Measurements from ENCODE around the gene ZBTB17.
"Not testable (repeated sequence)": the region's sequence is repeated elsewhere in the genome, so short reads cannot be mapped to it uniquely, and the experiment has no call there.

The ZBTB17 gene

DNA sequence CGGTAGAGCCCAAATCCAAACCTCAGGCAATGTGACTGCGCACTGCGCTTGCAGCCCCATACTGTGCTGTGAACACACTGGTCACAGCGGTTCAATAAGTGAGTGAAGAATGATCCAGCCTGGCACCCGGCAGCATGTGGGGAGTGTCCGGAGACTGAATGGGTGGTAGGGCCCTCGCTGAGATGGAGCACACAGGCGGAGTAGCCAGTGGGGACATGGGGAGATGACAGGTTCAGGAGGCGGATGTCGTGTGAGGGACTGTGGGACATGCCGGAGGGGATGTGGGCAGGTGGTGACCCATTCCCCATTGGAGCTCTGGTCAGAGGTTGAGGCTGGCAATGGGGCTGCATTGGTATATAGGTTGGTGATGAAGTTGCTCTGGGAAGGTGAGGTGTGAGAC lies 33.8 kb upstream of the ZBTB17 start:
- TF ChIP-seq, protein P1, sequence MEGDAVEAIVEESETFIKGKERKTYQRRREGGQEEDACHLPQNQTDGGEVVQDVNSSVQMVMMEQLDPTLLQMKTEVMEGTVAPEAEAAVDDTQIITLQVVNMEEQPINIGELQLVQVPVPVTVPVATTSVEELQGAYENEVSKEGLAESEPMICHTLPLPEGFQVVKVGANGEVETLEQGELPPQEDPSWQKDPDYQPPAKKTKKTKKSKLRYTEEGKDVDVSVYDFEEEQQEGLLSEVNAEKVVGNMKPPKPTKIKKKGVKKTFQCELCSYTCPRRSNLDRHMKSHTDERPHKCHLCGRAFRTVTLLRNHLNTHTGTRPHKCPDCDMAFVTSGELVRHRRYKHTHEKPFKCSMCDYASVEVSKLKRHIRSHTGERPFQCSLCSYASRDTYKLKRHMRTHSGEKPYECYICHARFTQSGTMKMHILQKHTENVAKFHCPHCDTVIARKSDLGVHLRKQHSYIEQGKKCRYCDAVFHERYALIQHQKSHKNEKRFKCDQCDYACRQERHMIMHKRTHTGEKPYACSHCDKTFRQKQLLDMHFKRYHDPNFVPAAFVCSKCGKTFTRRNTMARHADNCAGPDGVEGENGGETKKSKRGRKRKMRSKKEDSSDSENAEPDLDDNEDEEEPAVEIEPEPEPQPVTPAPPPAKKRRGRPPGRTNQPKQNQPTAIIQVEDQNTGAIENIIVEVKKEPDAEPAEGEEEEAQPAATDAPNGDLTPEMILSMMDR (IDR thresholded peaks at IDR 0.05; ENCODE audit: insufficient read depth, low read depth, low read length, missing control alignments): no peak
- no peak for DNase-seq (ENCODE audit: low read depth)
- no peak overlapping the region for H3K4me3 ChIP-seq (ENCODE audit: low read depth, low read length)

DNA sequence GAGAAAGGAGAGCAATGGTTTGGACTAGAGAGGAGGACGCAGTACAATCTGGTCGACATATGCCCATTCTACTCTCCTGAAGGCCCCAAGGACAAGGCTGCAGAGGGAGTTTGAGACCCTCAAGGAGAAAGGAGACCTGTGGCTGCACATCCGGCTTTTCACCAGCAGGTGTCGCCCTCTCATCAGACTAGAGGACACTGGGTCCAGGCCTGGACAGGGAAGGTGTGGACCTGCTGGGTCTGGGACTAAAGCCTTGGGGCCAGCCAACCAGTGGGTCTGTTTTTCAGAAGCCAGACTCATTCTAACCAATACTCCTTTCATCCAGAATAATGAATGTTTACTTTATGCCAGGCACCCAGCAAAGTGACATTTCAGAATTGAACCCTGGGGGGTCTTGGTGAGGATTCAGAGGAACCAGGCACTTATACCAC lies 33.1 kb upstream of the ZBTB17 start:
- H3K4me3 ChIP-seq (ENCODE audit: low read depth, low read length): no peak overlapping the region
- peak; percentile 69 for DNase-seq (ENCODE audit: low read depth)
- TF ChIP-seq, protein P1 (IDR thresholded peaks at IDR 0.05; ENCODE audit: insufficient read depth, low read depth, low read length, missing control alignments): peak; percentile 94

DNA sequence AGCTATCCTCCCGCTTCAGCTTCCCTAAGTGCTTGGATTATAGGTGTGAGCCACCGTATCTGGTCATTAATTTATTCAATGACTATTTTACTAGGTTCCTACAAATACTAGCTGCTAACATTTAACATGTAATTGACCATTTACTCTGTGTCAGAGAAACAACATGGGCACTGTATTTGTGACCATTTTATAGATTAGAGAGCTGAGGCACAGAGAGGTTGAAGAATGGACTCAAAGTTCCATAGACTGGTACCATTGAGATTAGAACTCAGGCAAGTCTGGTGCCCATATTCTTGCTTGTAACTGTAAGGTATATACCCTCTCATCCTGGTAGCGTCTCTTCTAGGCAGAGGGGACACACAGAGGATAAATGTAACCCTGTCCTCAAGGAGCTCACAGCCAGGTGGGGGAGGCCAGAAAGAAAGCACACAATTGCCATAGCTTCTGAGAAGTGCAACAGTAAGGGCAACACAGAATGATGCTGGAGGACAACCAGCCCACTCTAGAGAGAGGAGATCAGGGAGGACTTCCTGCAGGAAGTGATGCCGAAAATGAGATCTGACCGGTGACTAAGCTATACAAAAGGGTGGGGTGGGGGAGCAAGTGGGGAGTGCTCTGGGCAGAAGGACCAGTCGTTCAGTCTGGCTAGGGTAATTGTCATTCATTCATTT lies 31.9 kb upstream of the ZBTB17 start:
- TF ChIP-seq, protein P1 (IDR thresholded peaks at IDR 0.05; ENCODE audit: insufficient read depth, low read depth, low read length, missing control alignments): no peak
- no peak for DNase-seq (ENCODE audit: low read depth)

DNA sequence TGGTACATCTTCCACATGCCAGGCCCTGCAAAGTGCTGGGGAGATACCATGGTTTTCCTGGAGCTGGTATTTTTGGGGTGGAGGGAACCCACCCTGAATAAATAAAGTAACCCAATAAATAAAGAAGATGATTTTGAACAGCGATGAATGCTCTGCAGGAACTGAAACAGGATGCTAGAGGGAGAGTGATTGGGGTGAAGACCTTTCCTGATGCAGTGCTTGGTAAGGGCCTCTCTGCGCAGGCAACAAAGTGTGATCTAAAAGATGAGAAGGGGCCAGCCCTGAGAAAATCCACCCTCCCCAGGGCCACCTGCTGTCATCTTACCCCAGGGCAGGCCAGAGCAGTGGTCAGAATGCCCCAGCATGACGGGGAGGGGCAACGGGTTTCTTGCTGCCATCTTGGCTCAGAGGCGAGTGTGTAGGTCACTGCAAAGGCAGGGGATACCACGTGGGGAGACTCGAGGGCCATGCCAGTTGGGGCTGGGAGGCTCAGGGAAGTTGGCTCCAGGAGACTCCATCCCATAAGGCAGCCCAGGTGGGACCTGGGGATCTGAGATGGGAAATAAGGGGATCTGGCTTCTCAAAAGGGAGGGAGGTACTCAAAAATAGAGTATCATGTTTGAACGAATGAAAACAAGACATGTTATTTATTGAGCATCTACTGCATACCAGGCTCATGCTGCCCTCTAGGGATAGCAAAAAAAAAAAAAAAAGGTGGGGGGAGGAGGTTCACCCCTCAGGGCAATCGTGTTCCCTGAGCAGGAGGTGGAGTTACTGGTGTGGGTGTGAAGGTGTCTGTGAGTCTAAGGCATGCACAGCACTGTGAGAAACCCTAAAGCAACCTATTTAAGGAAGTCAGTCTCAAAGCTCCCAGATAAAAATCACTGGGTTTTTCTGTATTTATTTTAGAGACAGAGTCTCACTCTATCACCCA lies 30.9 kb upstream of the ZBTB17 start:
- peak; percentile 57 for DNase-seq (ENCODE audit: low read depth)
- TF ChIP-seq, protein P1 (IDR thresholded peaks at IDR 0.05; ENCODE audit: insufficient read depth, low read depth, low read length, missing control alignments): no peak

More for the DNA sequence above, 31.9 kb upstream of the ZBTB17 start:
- no peak overlapping the region for H3K4me3 ChIP-seq (ENCODE audit: low read depth, low read length)

DNA sequence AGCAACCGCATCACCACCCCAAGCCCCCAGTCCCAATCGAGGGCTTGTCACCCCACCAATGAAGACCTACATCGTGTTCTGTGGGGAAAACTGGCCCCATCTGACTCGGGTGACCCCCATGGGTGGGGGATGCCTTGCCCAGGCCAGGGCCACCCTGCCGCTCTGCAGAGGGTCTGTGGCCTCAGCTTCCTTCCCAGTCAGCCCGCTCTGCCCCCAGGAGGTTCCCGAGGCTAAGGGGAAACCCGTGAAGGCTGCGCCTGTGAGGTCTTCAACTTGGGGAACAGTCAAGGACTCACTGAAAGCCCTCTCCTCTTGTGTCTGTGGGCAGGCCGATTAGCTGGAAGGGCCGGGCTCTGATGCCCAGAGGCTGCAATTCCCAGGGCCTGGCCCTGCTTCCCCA lies 30.1 kb upstream of the ZBTB17 start:
- DNase-seq (ENCODE audit: low read depth): no peak
- TF ChIP-seq, protein P1 (IDR thresholded peaks at IDR 0.05; ENCODE audit: insufficient read depth, low read depth, low read length, missing control alignments): no peak
- H3K4me3 ChIP-seq (ENCODE audit: low read depth, low read length): no peak overlapping the region

More for the DNA sequence above, 30.9 kb upstream of the ZBTB17 start:
- no peak overlapping the region for H3K4me3 ChIP-seq (ENCODE audit: low read depth, low read length)

DNA sequence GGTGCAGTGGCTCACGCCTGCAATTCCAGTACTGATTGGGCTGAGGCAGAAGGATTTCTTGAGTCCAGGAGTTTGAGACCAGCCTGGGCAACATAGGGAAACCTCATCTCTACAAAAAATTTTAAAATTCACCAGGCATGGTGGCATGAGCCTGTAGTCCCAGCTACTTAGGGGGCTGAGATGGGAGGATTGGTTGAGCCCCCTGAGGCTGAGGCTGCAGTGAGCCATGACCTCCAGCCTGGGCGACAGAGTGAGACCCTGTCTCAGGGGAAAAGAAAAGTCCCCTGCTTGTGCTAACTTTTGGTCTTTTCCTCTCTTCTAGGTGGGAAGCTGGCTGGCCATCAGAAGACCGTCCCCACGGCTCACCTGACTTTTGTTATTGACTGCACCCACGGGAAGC lies 29.7 kb upstream of the ZBTB17 start:
- TF ChIP-seq, protein P1 (IDR thresholded peaks at IDR 0.05; ENCODE audit: insufficient read depth, low read depth, low read length, missing control alignments): no peak
- no peak for DNase-seq (ENCODE audit: low read depth)

DNA sequence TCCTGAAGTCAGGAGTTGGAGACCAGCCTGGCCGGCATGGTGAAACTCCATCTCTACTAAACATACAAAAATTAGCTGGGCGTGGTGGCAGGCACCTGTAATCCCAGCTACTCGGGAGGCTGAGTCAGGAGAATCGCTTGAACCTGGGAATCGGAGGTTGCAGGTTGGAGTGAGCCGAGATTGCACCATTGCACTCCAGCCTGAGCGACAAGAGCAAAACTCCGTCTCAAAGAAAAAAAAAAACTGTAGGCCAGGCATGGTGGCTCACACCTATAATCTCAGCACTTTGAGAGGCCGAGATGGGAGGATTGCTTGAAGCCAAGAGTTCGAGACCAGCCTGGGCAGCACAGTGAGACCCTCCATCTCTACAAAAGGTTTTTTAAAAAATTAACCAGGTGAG lies 25.4 kb upstream of the ZBTB17 start:
- not testable (repeated sequence) for DNase-seq (ENCODE audit: low read depth); H3K4me3 ChIP-seq (ENCODE audit: low read depth, low read length)

More for the DNA sequence above, 29.7 kb upstream of the ZBTB17 start:
- H3K4me3 ChIP-seq (ENCODE audit: low read depth, low read length): no peak overlapping the region
